GM21576 (cell line): ENCODE data around the gene IRS2.
"Not testable (repeated sequence)": the region's sequence is repeated elsewhere in the genome, so short reads cannot be mapped to it uniquely, and the experiment has no call there.

ENCODE experiments used
- ATAC-seq: cut with Tn5 transposase; IDR thresholded peaks from one replicate; pipeline ENCODE4 v1.9.1; 2021; ENCODE audit warnings: mild to moderate bottlenecking, moderate library complexity; ENCODE audit not compliant: unreplicated experiment

The IRS2 gene

DNA sequence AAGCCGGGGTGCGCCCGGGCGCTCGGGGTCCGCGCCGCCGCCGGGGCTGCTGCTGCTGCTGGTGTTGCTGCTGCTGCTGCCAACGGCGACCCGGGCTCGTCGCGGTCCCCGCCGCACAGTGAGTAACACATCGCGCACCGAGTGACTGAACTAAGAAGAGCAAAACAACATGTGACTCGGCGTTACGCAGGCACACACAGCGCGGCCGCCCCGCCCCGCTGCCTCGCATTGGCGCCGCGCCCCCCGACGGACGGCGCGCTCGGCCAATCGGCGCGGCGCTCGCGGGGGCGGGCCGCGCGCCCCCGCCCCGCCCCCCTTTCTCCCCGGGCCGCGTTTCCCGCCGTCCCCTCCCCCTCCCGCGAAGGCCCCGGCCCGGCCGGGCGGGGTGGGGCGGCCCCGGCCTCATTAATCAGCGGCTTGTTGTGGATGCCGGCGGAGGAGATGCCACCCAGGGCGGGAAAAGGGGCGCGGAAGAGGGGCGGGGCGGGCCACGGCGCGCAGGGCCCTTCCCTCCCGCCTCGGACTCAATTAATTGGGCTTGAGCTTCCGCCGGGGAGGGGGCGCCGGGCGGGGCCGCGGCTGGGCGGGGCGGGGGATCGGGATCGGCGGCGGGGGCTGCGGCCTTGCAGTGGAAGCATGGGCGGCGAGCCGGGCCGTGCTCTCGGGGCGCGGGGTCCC lies at the start of gene IRS2:
Gene IRS2, minus strand, starts transcription at position 127 of the 678 bp plus-strand sequence. CDS start 530 bp downstream, outside the sequence.
- peak; percentile 94 for ATAC-seq

GRCh38 chr13:109834973-109835720 lies 48.8 kb upstream of the IRS2 start:
- no peak for ATAC-seq

GRCh38 chr13:109833940-109834339 lies 47.6 kb upstream of the IRS2 start:
- ATAC-seq: no peak

DNA sequence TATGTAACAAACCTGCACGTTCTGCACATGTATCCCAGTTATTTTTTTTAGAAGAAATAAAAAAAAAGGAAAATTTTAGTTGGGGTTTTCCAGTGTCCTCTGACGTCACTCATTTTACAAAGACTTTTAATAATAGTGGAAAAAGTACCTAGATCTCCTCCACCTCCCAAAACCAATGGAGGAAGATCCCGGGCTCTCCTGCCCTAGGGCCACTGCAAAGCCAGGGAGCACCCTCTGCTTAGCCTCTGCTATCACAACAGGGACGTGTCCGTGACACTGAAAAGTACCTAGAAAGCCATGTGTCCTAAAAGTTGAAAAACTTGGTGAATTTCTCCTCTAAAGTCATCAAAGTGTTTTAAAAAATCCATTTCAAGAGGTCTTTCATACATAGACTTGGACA lies 46.7 kb upstream of the IRS2 start:
- no peak for ATAC-seq

GRCh38 chr13:109828591-109829316 lies 42.4 kb upstream of the IRS2 start:
- ATAC-seq: not testable (repeated sequence)

- not testable (repeated sequence) for ATAC-seq
Measured at GRCh38 chr13:109823201-109823600, 36.8 kb upstream of the IRS2 start.

DNA sequence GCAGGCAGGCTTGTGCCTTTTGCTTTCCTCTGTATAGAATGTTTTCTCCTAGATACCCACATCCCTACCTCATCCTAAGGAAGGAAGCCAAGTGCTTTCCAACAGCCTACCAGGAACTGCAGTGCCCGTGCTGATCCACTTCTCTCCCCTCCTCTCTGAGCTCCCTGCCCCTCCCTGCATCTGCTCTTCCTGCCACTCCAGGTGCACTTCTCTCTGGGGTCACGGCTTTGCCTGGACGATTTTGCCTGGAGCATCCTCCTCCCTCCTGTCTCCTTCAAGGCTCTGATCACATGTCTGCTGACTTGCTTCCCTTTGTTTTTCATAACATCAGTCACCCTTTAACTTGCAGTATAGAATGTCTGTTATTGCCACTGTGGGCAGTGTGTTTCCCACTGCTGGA lies 34.7 kb upstream of the IRS2 start:
- ATAC-seq: no peak

DNA sequence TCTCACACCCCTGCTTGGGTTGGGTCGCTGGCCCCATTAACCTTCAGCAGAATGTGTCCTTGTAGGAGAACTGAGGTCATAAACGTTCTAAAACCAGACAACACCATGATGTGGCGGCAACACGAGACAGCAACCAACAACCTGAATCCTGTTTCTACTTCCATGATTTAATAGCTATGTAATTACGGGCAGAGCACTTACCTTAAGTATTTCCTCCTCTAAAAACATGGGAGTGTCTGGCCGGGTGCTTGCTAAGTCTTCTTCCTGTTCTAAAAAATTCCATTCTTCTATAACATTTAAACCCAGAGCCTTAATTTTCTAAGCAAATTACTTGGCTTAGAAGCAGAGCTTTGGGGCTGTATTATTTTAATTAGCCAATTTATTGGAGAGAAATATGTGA lies 33.5 kb upstream of the IRS2 start:
- no peak for ATAC-seq

DNA sequence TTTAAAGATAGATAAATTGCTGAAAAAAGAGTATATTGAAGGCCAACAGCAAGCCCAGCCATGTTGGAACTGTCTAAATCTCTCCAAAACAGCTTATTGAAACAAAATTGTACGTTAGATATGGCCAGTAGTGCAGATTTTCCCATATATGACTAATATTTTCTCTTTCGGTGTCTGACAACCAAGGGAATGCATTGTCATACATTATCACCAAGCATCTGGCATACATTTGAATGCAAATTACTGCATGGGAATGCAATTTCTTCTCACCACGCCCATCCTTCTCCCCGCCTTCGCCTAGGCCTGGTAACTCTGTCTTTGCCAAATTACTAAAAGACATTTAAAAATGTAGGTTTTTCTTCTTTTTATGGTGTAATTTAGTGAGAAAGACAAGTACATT lies 32.5 kb upstream of the IRS2 start:
- no peak for ATAC-seq

- ATAC-seq: no peak
Measured at GRCh38 chr13:109817591-109818535, 31.5 kb upstream of the IRS2 start.

- no peak for ATAC-seq
Measured at GRCh38 chr13:109816808-109817203, 30.4 kb upstream of the IRS2 start.

- no peak for ATAC-seq
Measured at GRCh38 chr13:109816112-109816807, 29.9 kb upstream of the IRS2 start.

GRCh38 chr13:109815651-109816050 lies 29.3 kb upstream of the IRS2 start:
- no peak for ATAC-seq

GRCh38 chr13:109813663-109814062 lies 27.3 kb upstream of the IRS2 start:
- ATAC-seq: no peak

- ATAC-seq: no peak
Measured at GRCh38 chr13:109812382-109812781, 26.0 kb upstream of the IRS2 start.

GRCh38 chr13:109810761-109811510 lies 24.6 kb upstream of the IRS2 start:
- ATAC-seq: no peak

- ATAC-seq: no peak
Measured at GRCh38 chr13:109809216-109809932, 23.0 kb upstream of the IRS2 start.

GRCh38 chr13:109807345-109807744 lies 21.0 kb upstream of the IRS2 start:
- no peak for ATAC-seq

- ATAC-seq: no peak
Measured at GRCh38 chr13:109804654-109805053, 18.3 kb upstream of the IRS2 start.
